Fibroblast of mammary gland (primary cell): ENCODE measurements around the gene LCP2.

Experiments
- DNase-seq: peaks from one replicate; pipeline ENCODE4 v3.0.0-alpha.2; 2010; ENCODE audit warnings: low read depth
- H3K4me3 ChIP-seq: 2 replicates; pipeline ENCODE4 v1.5.1; 2011; ENCODE audit warnings: low read depth, mild to moderate bottlenecking, low read length, moderate library complexity; ENCODE audit not compliant: control insufficient read depth
- CTCF ChIP-seq: conservative IDR thresholded peaks from 2 replicates; pipeline ENCODE4 v1.5.1; 2011; ENCODE audit warnings: low read depth, low read length, inconsistent platforms; ENCODE audit not compliant: control insufficient read depth, insufficient read depth

LCP2 gene

GRCh38 chr5:170339780-170340167 lies 42.2 kb upstream of the LCP2 start:
- no peak overlapping the region for H3K4me3 ChIP-seq
- no peak for TF ChIP-seq CTCF
- DNase-seq = no peak

GRCh38 chr5:170338933-170339779 lies 41.6 kb upstream of the LCP2 start:
- DNase-seq = no peak
- H3K4me3 ChIP-seq = no peak overlapping the region
- peak; percentile 26 for TF ChIP-seq CTCF

GRCh38 chr5:170338291-170338690 lies 40.7 kb upstream of the LCP2 start:
- TF ChIP-seq CTCF = no peak
- DNase-seq = no peak
- H3K4me3 ChIP-seq = no peak overlapping the region

GRCh38 chr5:170337045-170337733 lies 39.6 kb upstream of the LCP2 start:
- H3K4me3 ChIP-seq = no peak overlapping the region
- no peak for DNase-seq
- TF ChIP-seq CTCF = no peak

GRCh38 chr5:170336065-170336464 lies 38.5 kb upstream of the LCP2 start:
- H3K4me3 ChIP-seq = no peak overlapping the region
- DNase-seq = no peak
- TF ChIP-seq CTCF = no peak

GRCh38 chr5:170334626-170335025 lies 37.0 kb upstream of the LCP2 start:
- no peak for DNase-seq
- no peak overlapping the region for H3K4me3 ChIP-seq
- TF ChIP-seq CTCF = no peak
